GM23338 (cell line): Measurements from ENCODE around the gene RNF44. TPM values are rescaled to one million over a fixed set of nuclear protein-coding genes. Genes with fewer than 3 reads are reported as not detected.
A peak's percentile ranks its signal among the peaks of the same experiment; 100 is the strongest.

Experiments
- ATAC-seq: fragments of 200-7000 bp; cut with Tn5 transposase; 3 replicates; pipeline ENCODE4 v1.9.1; 2020
- DNase-seq: peaks from one replicate; pipeline ENCODE4 v3.0.0-alpha.2; 2015; ENCODE audit warnings: low spot score
- H2AFZ ChIP-seq: fragments of 200-600 bp; sonication (generic); 2 replicates; pipeline ENCODE4 v1.8.0; 2016; ENCODE audit warnings: antibody characterized with exemption, mild to moderate bottlenecking, moderate library complexity
- H3F3A ChIP-seq: fragments of 200-600 bp; sonication (generic); replicated peaks from 2 replicates; pipeline ENCODE4 v1.8.0; 2017; ENCODE audit warnings: antibody characterized with exemption, mixed run types, low read depth
- H3K27ac ChIP-seq: fragments of 200-600 bp; sonication (generic); 2 replicates; pipeline ENCODE4 v1.6.1; 2016; ENCODE audit warnings: low read depth
- H3K27me3 ChIP-seq: fragments of 200-600 bp; sonication (generic); 2 replicates; pipeline ENCODE4 v1.8.0; 2016; ENCODE audit warnings: mild to moderate bottlenecking, mixed run types, moderate library complexity; ENCODE audit not compliant: insufficient read depth
- H3K36me3 ChIP-seq: fragments of 200-600 bp; sonication (generic); 2 replicates; pipeline ENCODE4 v1.8.0; 2016; ENCODE audit warnings: mild to moderate bottlenecking; ENCODE audit not compliant: insufficient read depth
- H3K4me1 ChIP-seq: fragments of 200-600 bp; sonication (generic); 2 replicates; pipeline ENCODE4 v1.8.0; 2016; ENCODE audit warnings: mild to moderate bottlenecking, moderate library complexity; ENCODE audit not compliant: insufficient read depth
- H3K4me2 ChIP-seq: fragments of 200-600 bp; sonication (generic); 2 replicates; pipeline ENCODE4 v1.7.1; 2017; ENCODE audit warnings: mixed run types
- H3K4me3 ChIP-seq: fragments of 200-600 bp; sonication (generic); 2 replicates; pipeline ENCODE4 v1.6.1; 2016; ENCODE audit warnings: mixed run types
- H3K79me2 ChIP-seq: fragments of 200-600 bp; sonication (generic); replicated peaks from 2 replicates; pipeline ENCODE4 v1.8.0; 2017; ENCODE audit warnings: mild to moderate bottlenecking; ENCODE audit not compliant: insufficient read depth
- H3K9me2 ChIP-seq: fragments of 200-600 bp; sonication (generic); 2 replicates; pipeline ENCODE4 v1.8.0; 2017; ENCODE audit not compliant: insufficient read depth
- H4K20me1 ChIP-seq: fragments of 200-600 bp; sonication (generic); replicated peaks from 2 replicates; pipeline ENCODE4 v1.8.0; 2017; ENCODE audit warnings: mild to moderate bottlenecking; ENCODE audit not compliant: insufficient read depth
- H3K27ac Mint-ChIP-seq: 2 replicates; pipeline ENCODE4 v1.8.0; 2020; ENCODE audit warnings: inconsistent platforms, mild to moderate bottlenecking, moderate library complexity, mixed read lengths
- H3K27me3 Mint-ChIP-seq: 3 replicates; pipeline ENCODE4 v1.8.0; 2022; ENCODE audit warnings: low read depth, mild to moderate bottlenecking, moderate library complexity, mixed read lengths, inconsistent platforms; ENCODE audit not compliant: insufficient read depth, poor library complexity
- H3K36me3 Mint-ChIP-seq: 3 replicates; pipeline ENCODE4 v1.8.0; 2021; ENCODE audit warnings: low read depth, mild to moderate bottlenecking, inconsistent platforms, moderate library complexity, mixed read lengths
- H3K4me1 Mint-ChIP-seq: 3 replicates; pipeline ENCODE4 v1.8.0; 2020; ENCODE audit warnings: mild to moderate bottlenecking, inconsistent platforms, mixed read lengths
- H3K4me3 Mint-ChIP-seq: 3 replicates; pipeline ENCODE4 v1.8.0; 2021; ENCODE audit warnings: moderate library complexity, mild to moderate bottlenecking, inconsistent platforms, mixed read lengths
- H3K9me3 Mint-ChIP-seq: 3 replicates; pipeline ENCODE4 v1.8.0; 2020; ENCODE audit warnings: moderate library complexity, mild to moderate bottlenecking, inconsistent platforms, mixed read lengths
- CREB1 ChIP-seq: fragments of 250-450 bp; sonication (Bioruptor Pico); IDR thresholded peaks from 2 replicates; pipeline ENCODE4 v1.5.0; 2020; ENCODE audit warnings: low read depth, mild to moderate bottlenecking, moderate library complexity
- ETS1 ChIP-seq: IDR thresholded peaks from 2 replicates; pipeline ENCODE4 v1.6.1; 2016; ENCODE audit warnings: antibody characterized with exemption
- EZH2phosphoT487 ChIP-seq: fragments of 200-600 bp; sonication (generic); IDR thresholded peaks from one replicate; pipeline ENCODE4 v1.8.1; 2018; ENCODE audit warnings: antibody characterized with exemption; ENCODE audit not compliant: unreplicated experiment
- POLR2AphosphoS5 ChIP-seq: IDR thresholded peaks from 2 replicates; pipeline ENCODE4 v1.6.1; 2016; ENCODE audit warnings: antibody characterized with exemption, low read depth
- ZNF331 ChIP-seq: fragments of 250-450 bp; sonication (Bioruptor Pico); IDR thresholded peaks from 2 replicates; pipeline ENCODE4 v1.5.0; 2020; ENCODE audit warnings: low read depth, mild to moderate bottlenecking, moderate library complexity
- polyA plus RNA-seq: library from polyadenylated mRNA; unstranded; fragments of >200 nt; fragmentation: Nextera tagmentation; extraction: Ambion mirVana; gene quantifications from 2 replicates; pipeline ENCODE4 v1.2.1, GENCODE V29; 2016
- total RNA-seq: library from RNA; depleted of rRNA; stranded (reverse); fragments of >200 nt; shearing (Covaris generic); gene quantifications from 2 replicates; pipeline ENCODE4 v1.2.3, GENCODE V29; 2014
- TF ChIP-seq, protein P1 (sequence below): IDR thresholded peaks from one replicate; pipeline ENCODE4 v1.6.1; 2018; ENCODE audit warnings: antibody characterized with exemption; ENCODE audit not compliant: unreplicated experiment
- TF ChIP-seq, protein P2 (sequence below), 2 experiments: fragments of 200-600 bp in 1 of 2; sonication (generic) in 1 of 2; conservative IDR thresholded peaks; 2 replicates each; pipeline versions ENCODE4 v1.5.1 to v1.6.1; 2016 to 2017; ENCODE audit warnings: antibody characterized with exemption in 2 of 2, low read depth in 2 of 2, mild to moderate bottlenecking in 2 of 2, moderate library complexity in 1 of 2

The RNF44 gene
- total and polyA plus RNA-seq, 2 experiments from 2014 or later = 56.7 to 104 TPM

GRCh38 chr5:176538230-176538988 lies 1.2 kb upstream of the RNF44 start:
- H3K9me2 ChIP-seq = no peaks in the 10 kb centered on the region
- peaks cover 21% of the 10 kb centered on the region for H3F3A ChIP-seq
- Mint-ChIP-seq H3K4me1 (peaks cover 60% of the 10 kb centered on the region), H3K27me3 (peaks cover 27% of the 10 kb centered on the region), H3K27ac (peak overlapping the region; percentile 100), H3K36me3 (peaks cover 28% of the 10 kb centered on the region), H3K9me3 (peaks cover 2% of the 10 kb centered on the region; the same call in 1 of the 3 replicates), H3K4me3 (peak overlapping the region; percentile 99)
- DNase-seq = peak; percentile 64
- H3K27ac ChIP-seq = peak overlapping the region; percentile 93
- no peak for TF ChIP-seq EZH2phosphoT487
- TF ChIP-seq, protein P1, sequence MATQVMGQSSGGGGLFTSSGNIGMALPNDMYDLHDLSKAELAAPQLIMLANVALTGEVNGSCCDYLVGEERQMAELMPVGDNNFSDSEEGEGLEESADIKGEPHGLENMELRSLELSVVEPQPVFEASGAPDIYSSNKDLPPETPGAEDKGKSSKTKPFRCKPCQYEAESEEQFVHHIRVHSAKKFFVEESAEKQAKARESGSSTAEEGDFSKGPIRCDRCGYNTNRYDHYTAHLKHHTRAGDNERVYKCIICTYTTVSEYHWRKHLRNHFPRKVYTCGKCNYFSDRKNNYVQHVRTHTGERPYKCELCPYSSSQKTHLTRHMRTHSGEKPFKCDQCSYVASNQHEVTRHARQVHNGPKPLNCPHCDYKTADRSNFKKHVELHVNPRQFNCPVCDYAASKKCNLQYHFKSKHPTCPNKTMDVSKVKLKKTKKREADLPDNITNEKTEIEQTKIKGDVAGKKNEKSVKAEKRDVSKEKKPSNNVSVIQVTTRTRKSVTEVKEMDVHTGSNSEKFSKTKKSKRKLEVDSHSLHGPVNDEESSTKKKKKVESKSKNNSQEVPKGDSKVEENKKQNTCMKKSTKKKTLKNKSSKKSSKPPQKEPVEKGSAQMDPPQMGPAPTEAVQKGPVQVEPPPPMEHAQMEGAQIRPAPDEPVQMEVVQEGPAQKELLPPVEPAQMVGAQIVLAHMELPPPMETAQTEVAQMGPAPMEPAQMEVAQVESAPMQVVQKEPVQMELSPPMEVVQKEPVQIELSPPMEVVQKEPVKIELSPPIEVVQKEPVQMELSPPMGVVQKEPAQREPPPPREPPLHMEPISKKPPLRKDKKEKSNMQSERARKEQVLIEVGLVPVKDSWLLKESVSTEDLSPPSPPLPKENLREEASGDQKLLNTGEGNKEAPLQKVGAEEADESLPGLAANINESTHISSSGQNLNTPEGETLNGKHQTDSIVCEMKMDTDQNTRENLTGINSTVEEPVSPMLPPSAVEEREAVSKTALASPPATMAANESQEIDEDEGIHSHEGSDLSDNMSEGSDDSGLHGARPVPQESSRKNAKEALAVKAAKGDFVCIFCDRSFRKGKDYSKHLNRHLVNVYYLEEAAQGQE = no peak
- TF ChIP-seq, protein P2, sequence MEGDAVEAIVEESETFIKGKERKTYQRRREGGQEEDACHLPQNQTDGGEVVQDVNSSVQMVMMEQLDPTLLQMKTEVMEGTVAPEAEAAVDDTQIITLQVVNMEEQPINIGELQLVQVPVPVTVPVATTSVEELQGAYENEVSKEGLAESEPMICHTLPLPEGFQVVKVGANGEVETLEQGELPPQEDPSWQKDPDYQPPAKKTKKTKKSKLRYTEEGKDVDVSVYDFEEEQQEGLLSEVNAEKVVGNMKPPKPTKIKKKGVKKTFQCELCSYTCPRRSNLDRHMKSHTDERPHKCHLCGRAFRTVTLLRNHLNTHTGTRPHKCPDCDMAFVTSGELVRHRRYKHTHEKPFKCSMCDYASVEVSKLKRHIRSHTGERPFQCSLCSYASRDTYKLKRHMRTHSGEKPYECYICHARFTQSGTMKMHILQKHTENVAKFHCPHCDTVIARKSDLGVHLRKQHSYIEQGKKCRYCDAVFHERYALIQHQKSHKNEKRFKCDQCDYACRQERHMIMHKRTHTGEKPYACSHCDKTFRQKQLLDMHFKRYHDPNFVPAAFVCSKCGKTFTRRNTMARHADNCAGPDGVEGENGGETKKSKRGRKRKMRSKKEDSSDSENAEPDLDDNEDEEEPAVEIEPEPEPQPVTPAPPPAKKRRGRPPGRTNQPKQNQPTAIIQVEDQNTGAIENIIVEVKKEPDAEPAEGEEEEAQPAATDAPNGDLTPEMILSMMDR (conservative IDR thresholded peaks at IDR 0.05; ENCODE audit: low read depth in 2 of 2) = peak; percentile 48 to 52
- no peaks in the 10 kb centered on the region for H3K27me3 ChIP-seq
- peaks cover 11% of the 10 kb centered on the region for H4K20me1 ChIP-seq
- H3K36me3 ChIP-seq = no peaks in the 10 kb centered on the region
- peak overlapping the region; percentile 72 for H3K4me2 ChIP-seq
- peaks cover 40% of the 10 kb centered on the region for H3K4me1 ChIP-seq
- H3K79me2 ChIP-seq = peaks cover 34% of the 10 kb centered on the region
- H3K4me3 ChIP-seq = peak overlapping the region; percentile 47
- no peak overlapping the region for H2AFZ ChIP-seq
- no peak for ATAC-seq

DNA sequence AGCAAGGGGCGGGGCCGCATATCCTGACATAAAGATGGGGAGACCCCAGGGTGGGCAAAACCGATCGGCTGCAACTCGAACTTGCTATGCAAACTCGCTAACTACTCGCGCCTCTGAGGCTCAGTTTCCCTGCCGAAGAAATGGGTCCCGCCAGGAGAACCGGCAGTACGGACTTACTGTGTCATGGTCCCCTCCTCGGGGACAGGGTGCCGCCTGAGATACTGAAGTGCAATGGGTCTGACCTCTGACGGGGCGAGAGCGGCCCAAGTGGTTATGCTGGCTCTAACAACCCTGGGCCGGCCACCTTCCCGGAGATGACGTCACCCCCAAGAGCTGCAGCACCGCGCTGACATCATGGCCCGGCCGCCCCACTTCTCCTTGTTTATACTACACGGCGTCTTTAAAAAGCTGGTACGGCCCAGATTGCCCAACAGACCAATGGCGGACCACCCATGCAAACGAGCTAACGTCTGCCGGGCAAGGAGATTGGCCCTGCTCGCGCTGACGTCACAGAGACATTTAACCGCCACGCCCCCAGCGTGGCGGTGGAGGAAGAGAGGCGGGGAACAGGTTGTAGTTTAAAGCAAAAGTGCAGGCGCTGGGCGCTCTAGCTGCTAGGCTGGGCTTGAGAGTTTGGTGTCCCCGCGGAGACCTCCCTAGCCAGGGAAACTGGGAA lies 490 bp upstream of the RNF44 start:
- Mint-ChIP-seq H3K4me3 (peak overlapping the region; percentile 99), H3K36me3 (peaks cover 32% of the 10 kb centered on the region), H3K9me3 (peaks cover 2% of the 10 kb centered on the region; the same call in 1 of the 3 replicates), H3K4me1 (peaks cover 63% of the 10 kb centered on the region), H3K27ac (peak overlapping the region; percentile 100), H3K27me3 (peaks cover 28% of the 10 kb centered on the region)
- peak; percentile 65 for ATAC-seq
- H3K27me3 ChIP-seq = no peaks in the 10 kb centered on the region
- H3K79me2 ChIP-seq = peaks cover 41% of the 10 kb centered on the region
- TF ChIP-seq CREB1 (CRISPR knock-in tag) = peak; percentile 98
- peak; percentile 64; the same call in 1 of the 2 replicates for TF ChIP-seq POLR2AphosphoS5
- TF ChIP-seq, protein P2 (conservative IDR thresholded peaks at IDR 0.05; ENCODE audit: low read depth in 2 of 2) = no peak
- TF ChIP-seq ZNF331 (CRISPR knock-in tag) = no peak
- no peak for TF ChIP-seq ETS1
- H3F3A ChIP-seq = peaks cover 20% of the 10 kb centered on the region
- peak overlapping the region; percentile 98 for H3K27ac ChIP-seq
- no peaks in the 10 kb centered on the region for H3K36me3 ChIP-seq
- peak overlapping the region; percentile 79 for H3K4me2 ChIP-seq
- peaks cover 41% of the 10 kb centered on the region for H3K4me1 ChIP-seq
- H3K4me3 ChIP-seq = peak overlapping the region; percentile 74
- DNase-seq = peak; percentile 99
- H4K20me1 ChIP-seq = peaks cover 19% of the 10 kb centered on the region
- H2AFZ ChIP-seq = no peak overlapping the region
- H3K9me2 ChIP-seq = no peaks in the 10 kb centered on the region
